Measurements from ENCODE around the gene ASL. TPM values are rescaled to one million over a fixed set of nuclear protein-coding genes. Genes with fewer than 3 reads are reported as not detected.

Gene ASL
- total RNA-seq, 1 donor from 2014 or later = 46.2 TPM

- intact Hi-C loops (cut with DNase I) = no loop called here
- no peak for DNase-seq (ENCODE audit: low spot score in 2 of 2)
- no peaks in the 10 kb centered on the region for H3K27me3 ChIP-seq
- no peak overlapping the region for H3K27ac ChIP-seq
- H3K4me3 ChIP-seq = no peak overlapping the region
- H3K4me1 ChIP-seq = no peaks in the 10 kb centered on the region
- TF ChIP-seq CTCF (IDR thresholded peaks at IDR 0.05) = no peak
- no peaks in the 10 kb centered on the region for H3K9me3 ChIP-seq
- peaks cover 23 to 54% of the 10 kb centered on the region in 2 donors for H3K36me3 ChIP-seq
Observed at GRCh38 chr7:66083677-66084076, 8.1 kb downstream of the ASL start.

DNA sequence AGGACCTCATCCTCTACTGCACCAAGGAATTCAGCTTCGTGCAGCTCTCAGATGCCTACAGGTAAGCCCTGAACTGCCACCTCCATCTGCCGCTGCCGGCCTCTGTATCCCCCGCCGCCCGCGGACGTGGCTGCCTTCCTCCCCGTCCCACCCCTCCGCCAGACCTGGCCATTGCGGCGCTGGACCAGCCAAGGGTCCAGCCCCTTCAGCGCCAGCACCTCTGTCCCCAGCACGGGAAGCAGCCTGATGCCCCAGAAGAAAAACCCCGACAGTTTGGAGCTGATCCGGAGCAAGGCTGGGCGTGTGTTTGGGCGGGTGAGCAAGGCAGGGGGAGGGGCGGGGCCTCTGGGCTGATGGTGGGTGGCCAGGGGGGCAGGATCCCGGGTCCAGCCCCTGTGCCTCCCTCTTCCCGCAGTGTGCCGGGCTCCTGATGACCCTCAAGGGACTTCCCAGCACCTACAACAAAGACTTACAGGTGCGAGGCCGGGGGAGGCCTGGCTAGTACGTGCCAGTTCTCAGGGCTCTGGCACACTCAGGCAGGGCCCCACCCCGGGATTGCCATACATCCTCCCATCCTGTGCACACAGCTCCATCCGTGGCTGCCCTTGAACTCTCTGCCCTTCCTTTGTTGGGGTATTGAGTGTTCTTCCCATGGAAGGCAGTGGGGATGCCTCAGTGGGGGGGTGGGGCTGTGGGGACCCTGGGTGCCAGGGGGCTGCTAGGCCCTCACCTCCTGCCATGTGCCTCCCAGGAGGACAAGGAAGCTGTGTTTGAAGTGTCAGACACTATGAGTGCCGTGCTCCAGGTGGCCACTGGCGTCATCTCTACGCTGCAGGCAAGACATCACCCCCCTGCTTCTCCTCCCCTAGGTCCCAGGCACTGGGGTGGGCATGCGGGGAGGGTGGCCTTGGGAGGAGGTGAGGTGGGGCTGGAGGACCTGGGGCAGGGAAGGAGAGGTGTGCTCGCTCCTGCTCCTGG, 13.5 kb downstream of the ASL start:
- Histone ChIP-seq H3K4me1 (no peaks in the 10 kb centered on the region), H3K27ac (no peak overlapping the region), H3K36me3 (peaks cover 11 to 45% of the 10 kb centered on the region in 2 donors), H3K9me3 (no peaks in the 10 kb centered on the region), H3K4me3 (no peak overlapping the region), H3K27me3 (no peaks in the 10 kb centered on the region)
- DNase-seq (ENCODE audit: low spot score in 2 of 2) = no peak
- no peak for TF ChIP-seq CTCF (IDR thresholded peaks at IDR 0.05)
- intact Hi-C loops (cut with DNase I) = no loop called here

- TF ChIP-seq CTCF (IDR thresholded peaks at IDR 0.05) = no peak
- H3K36me3 ChIP-seq = peaks cover 0 to 23% of the 10 kb centered on the region in 2 donors
Observed at GRCh38 chr7:66092654-66093053, 17.0 kb downstream of the ASL start.

GRCh38 chr7:66095010-66095409, 19.4 kb downstream of the ASL start:
- TF ChIP-seq CTCF (IDR thresholded peaks at IDR 0.05) = no peak
- Histone ChIP-seq H3K4me1 (no peaks in the 10 kb centered on the region), H3K4me3 (no peak overlapping the region), H3K36me3 (peaks cover 0 to 14% of the 10 kb centered on the region in 2 donors), H3K27ac (no peak overlapping the region), H3K27me3 (no peaks in the 10 kb centered on the region), H3K9me3 (no peaks in the 10 kb centered on the region)
- intact Hi-C loops (cut with DNase I) = no loop called here
- no peak for DNase-seq (ENCODE audit: low spot score in 2 of 2)

More at GRCh38 chr7:66092654-66093053, 17.0 kb downstream of the ASL start:
- Histone ChIP-seq H3K4me1 (no peaks in the 10 kb centered on the region), H3K27ac (no peak overlapping the region), H3K4me3 (no peak overlapping the region), H3K27me3 (no peaks in the 10 kb centered on the region), H3K9me3 (no peaks in the 10 kb centered on the region)
- intact Hi-C loops (cut with DNase I) = no loop called here
- DNase-seq (ENCODE audit: low spot score in 2 of 2) = no peak

DNA sequence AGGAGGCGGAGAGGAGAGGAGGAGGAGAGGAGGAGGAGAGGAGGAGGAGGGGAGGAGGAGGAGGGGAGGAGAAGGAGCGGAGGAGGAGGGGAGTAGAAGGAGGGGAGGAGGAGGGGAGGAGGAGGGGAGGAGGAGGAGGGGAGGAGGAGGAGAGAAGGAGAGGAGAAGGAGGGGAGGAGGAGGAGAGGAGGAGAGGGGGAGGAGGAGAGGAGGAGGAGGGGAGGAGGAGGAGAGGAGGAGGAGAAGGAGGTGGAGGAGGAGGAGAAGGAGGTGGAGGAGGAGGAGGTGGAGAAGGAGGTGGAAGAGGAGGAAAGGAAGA, 23.6 kb downstream of the ASL start:
- H3K9me3 ChIP-seq = no peaks in the 10 kb centered on the region
- DNase-seq (ENCODE audit: low spot score in 2 of 2) = no peak
- peak overlapping the region in 1 of 2 donors; percentile 60 for H3K4me3 ChIP-seq
- no peaks in the 10 kb centered on the region for H3K27me3 ChIP-seq
- no peak for TF ChIP-seq CTCF (IDR thresholded peaks at IDR 0.05)
- no peaks in the 10 kb centered on the region for H3K36me3 ChIP-seq
- intact Hi-C loops (cut with DNase I) = no loop called here
- no peaks in the 10 kb centered on the region for H3K4me1 ChIP-seq
- peak overlapping the region; percentile 84 to 93 for H3K27ac ChIP-seq

Data from ascending aorta (tissue), 2 donors.